Stimulated activated effector memory CD8-positive, alpha-beta T cell treated with anti-CD3 and anti-CD28 coated beads, Interleukin-12 subunit alpha, Interleukin-12 subunit beta, amount 100 ng/mL, for 72 hours (primary cell): Measurements from ENCODE around the gene DSP.

Experiments
- ATAC-seq: fragments of 150-1000 bp; cut with Tn5 transposase; 2 replicates; pipeline ENCODE4 v1.10.0; 2021
- DNase-seq, 2 donors: peaks; one replicate each; pipeline ENCODE4 v3.0.0; 2021 to 2022; ENCODE audit warnings: low spot score in 2 of 2
- H3K27ac Mint-ChIP-seq: one replicate; pipeline ENCODE4 v1.8.0; 2022; ENCODE audit warnings: mild to moderate bottlenecking, mixed read lengths
- H3K36me3 Mint-ChIP-seq: one replicate; pipeline ENCODE4 v1.8.0; 2022; ENCODE audit warnings: mild to moderate bottlenecking, mixed read lengths
- H3K4me1 Mint-ChIP-seq: one replicate; pipeline ENCODE4 v1.8.0; 2022; ENCODE audit warnings: mixed read lengths
- H3K4me3 Mint-ChIP-seq: one replicate; pipeline ENCODE4 v1.8.0; 2022; ENCODE audit warnings: mild to moderate bottlenecking, mixed read lengths
- H3K9me3 Mint-ChIP-seq: one replicate; pipeline ENCODE4 v1.8.0; 2022; ENCODE audit warnings: mixed read lengths

Gene DSP

GRCh38 chr6:7566107-7566506 is 24.6 kb downstream of the DSP start:
- Mint-ChIP-seq H3K9me3 (no peaks in the 10 kb centered on the region), H3K36me3 (no peaks in the 10 kb centered on the region), H3K4me1 (no peaks in the 10 kb centered on the region), H3K27ac (no peak overlapping the region), H3K4me3 (no peak overlapping the region)
- DNase-seq (no peak), ATAC-seq (no peak)

GRCh38 chr6:7566617-7567173 is 25.2 kb downstream of the DSP start:
- no peaks in the 10 kb centered on the region for H3K4me1 Mint-ChIP-seq
- H3K9me3 Mint-ChIP-seq, result no peaks in the 10 kb centered on the region
- no peak overlapping the region for H3K27ac Mint-ChIP-seq
- H3K36me3 Mint-ChIP-seq, result no peaks in the 10 kb centered on the region
- no peak for ATAC-seq
- no peak for DNase-seq
- H3K4me3 Mint-ChIP-seq, result no peak overlapping the region

GRCh38 chr6:7568021-7568420 is 26.6 kb downstream of the DSP start:
- no peaks in the 10 kb centered on the region for H3K9me3 Mint-ChIP-seq
- no peak overlapping the region for H3K27ac Mint-ChIP-seq
- no peak overlapping the region for H3K4me3 Mint-ChIP-seq
- ATAC-seq, result no peak
- H3K4me1 Mint-ChIP-seq, result no peaks in the 10 kb centered on the region
- no peaks in the 10 kb centered on the region for H3K36me3 Mint-ChIP-seq
- DNase-seq, result no peak

GRCh38 chr6:7569082-7569481 is 27.6 kb downstream of the DSP start:
- no peaks in the 10 kb centered on the region for H3K36me3 Mint-ChIP-seq
- DNase-seq (no peak), ATAC-seq (no peak)
- no peak overlapping the region for H3K4me3 Mint-ChIP-seq
- no peaks in the 10 kb centered on the region for H3K4me1 Mint-ChIP-seq
- H3K9me3 Mint-ChIP-seq, result no peaks in the 10 kb centered on the region
- H3K27ac Mint-ChIP-seq, result no peak overlapping the region

GRCh38 chr6:7572213-7572943 is 30.9 kb downstream of the DSP start:
- DNase-seq (no peak), ATAC-seq (no peak)
- no peaks in the 10 kb centered on the region for H3K9me3 Mint-ChIP-seq
- H3K36me3 Mint-ChIP-seq, result no peaks in the 10 kb centered on the region
- H3K4me3 Mint-ChIP-seq, result no peak overlapping the region
- no peak overlapping the region for H3K27ac Mint-ChIP-seq
- H3K4me1 Mint-ChIP-seq, result no peaks in the 10 kb centered on the region

- Mint-ChIP-seq H3K4me3 (no peak overlapping the region), H3K27ac (no peak overlapping the region), H3K4me1 (no peaks in the 10 kb centered on the region), H3K9me3 (no peaks in the 10 kb centered on the region), H3K36me3 (no peaks in the 10 kb centered on the region)
- ATAC-seq, result no peak
- no peak for DNase-seq
Observed at GRCh38 chr6:7574500-7574899, 33.0 kb downstream of the DSP start.

GRCh38 chr6:7578516-7578915 is 37.0 kb downstream of the DSP start:
- H3K4me1 Mint-ChIP-seq, result no peaks in the 10 kb centered on the region
- ATAC-seq (no peak), DNase-seq (no peak)
- no peak overlapping the region for H3K27ac Mint-ChIP-seq
- no peak overlapping the region for H3K4me3 Mint-ChIP-seq
- H3K36me3 Mint-ChIP-seq, result no peaks in the 10 kb centered on the region
- no peaks in the 10 kb centered on the region for H3K9me3 Mint-ChIP-seq

- no peak overlapping the region for H3K27ac Mint-ChIP-seq
- no peaks in the 10 kb centered on the region for H3K4me1 Mint-ChIP-seq
- ATAC-seq (no peak), DNase-seq (no peak)
- H3K4me3 Mint-ChIP-seq, result no peak overlapping the region
- H3K36me3 Mint-ChIP-seq, result no peaks in the 10 kb centered on the region
- no peaks in the 10 kb centered on the region for H3K9me3 Mint-ChIP-seq
Observed at GRCh38 chr6:7578931-7579330, 37.5 kb downstream of the DSP start.

- Mint-ChIP-seq H3K9me3 (no peaks in the 10 kb centered on the region), H3K4me1 (no peaks in the 10 kb centered on the region), H3K27ac (no peak overlapping the region), H3K4me3 (no peak overlapping the region), H3K36me3 (no peaks in the 10 kb centered on the region)
- ATAC-seq (no peak), DNase-seq (no peak)
Observed at GRCh38 chr6:7579851-7580250, 38.4 kb downstream of the DSP start.

GRCh38 chr6:7580537-7580926 is 39.1 kb downstream of the DSP start:
- DNase-seq, result no peak
- H3K27ac Mint-ChIP-seq, result no peak overlapping the region
- H3K4me1 Mint-ChIP-seq, result no peaks in the 10 kb centered on the region
- no peak for ATAC-seq
- no peak overlapping the region for H3K4me3 Mint-ChIP-seq
- no peaks in the 10 kb centered on the region for H3K36me3 Mint-ChIP-seq
- no peaks in the 10 kb centered on the region for H3K9me3 Mint-ChIP-seq

- DNase-seq (no peak), ATAC-seq (no peak)
- H3K4me1 Mint-ChIP-seq, result no peaks in the 10 kb centered on the region
- H3K27ac Mint-ChIP-seq, result no peak overlapping the region
- no peaks in the 10 kb centered on the region for H3K36me3 Mint-ChIP-seq
- H3K9me3 Mint-ChIP-seq, result no peaks in the 10 kb centered on the region
- H3K4me3 Mint-ChIP-seq, result no peak overlapping the region
Observed at GRCh38 chr6:7580927-7581618, 39.6 kb downstream of the DSP start.

- no peaks in the 10 kb centered on the region for H3K9me3 Mint-ChIP-seq
- H3K36me3 Mint-ChIP-seq, result no peaks in the 10 kb centered on the region
- H3K4me3 Mint-ChIP-seq, result no peak overlapping the region
- DNase-seq, result no peak
- H3K4me1 Mint-ChIP-seq, result peaks cover 13% of the 10 kb centered on the region
- H3K27ac Mint-ChIP-seq, result no peak overlapping the region
- ATAC-seq, result no peak
Observed at GRCh38 chr6:7585287-7585930, 43.9 kb downstream of the DSP start.

GRCh38 chr6:7587631-7588100 is 46.2 kb downstream of the DSP start:
- no peak overlapping the region for H3K4me3 Mint-ChIP-seq
- no peak for ATAC-seq
- H3K9me3 Mint-ChIP-seq, result no peaks in the 10 kb centered on the region
- H3K27ac Mint-ChIP-seq, result peak overlapping the region; percentile 55
- DNase-seq, result no peak
- H3K36me3 Mint-ChIP-seq, result peaks cover 2% of the 10 kb centered on the region
- peaks cover 34% of the 10 kb centered on the region for H3K4me1 Mint-ChIP-seq

GRCh38 chr6:7588506-7588905 is 47.0 kb downstream of the DSP start:
- Mint-ChIP-seq H3K4me3 (no peak overlapping the region), H3K9me3 (no peaks in the 10 kb centered on the region), H3K4me1 (peaks cover 43% of the 10 kb centered on the region), H3K36me3 (peaks cover 11% of the 10 kb centered on the region), H3K27ac (no peak overlapping the region)
- no peak for ATAC-seq
- DNase-seq, result no peak

- peaks cover 43% of the 10 kb centered on the region for H3K4me1 Mint-ChIP-seq
- peak overlapping the region; percentile 98 for H3K27ac Mint-ChIP-seq
Observed at GRCh38 chr6:7589221-7589620, 47.8 kb downstream of the DSP start.

More at GRCh38 chr6:7589221-7589620, 47.8 kb downstream of the DSP start:
- H3K36me3 Mint-ChIP-seq, result peaks cover 15% of the 10 kb centered on the region
- no peaks in the 10 kb centered on the region for H3K9me3 Mint-ChIP-seq
- ATAC-seq (no peak), DNase-seq (no peak)
- peak overlapping the region; percentile 99 for H3K4me3 Mint-ChIP-seq
